DOHH2 (cell line): ENCODE measurements around the gene TMEM131.

ENCODE experiments used
- EZH2phosphoT487 ChIP-seq: fragments of 200-600 bp; sonication (generic); IDR thresholded peaks from 2 replicates; pipeline ENCODE4 v1.6.1; 2017; ENCODE audit warnings: borderline replicate concordance, mild to moderate bottlenecking, antibody characterized with exemption, low read length, moderate library complexity, mixed read lengths
- TF ChIP-seq, protein P1 (sequence below): fragments of 200-600 bp; sonication (generic); IDR thresholded peaks from one replicate; pipeline ENCODE4 v1.5.1; 2014; ENCODE audit warnings: antibody characterized with exemption, mild to moderate bottlenecking, low read depth, low read length; ENCODE audit not compliant: poor library complexity, severe bottlenecking

DNA sequence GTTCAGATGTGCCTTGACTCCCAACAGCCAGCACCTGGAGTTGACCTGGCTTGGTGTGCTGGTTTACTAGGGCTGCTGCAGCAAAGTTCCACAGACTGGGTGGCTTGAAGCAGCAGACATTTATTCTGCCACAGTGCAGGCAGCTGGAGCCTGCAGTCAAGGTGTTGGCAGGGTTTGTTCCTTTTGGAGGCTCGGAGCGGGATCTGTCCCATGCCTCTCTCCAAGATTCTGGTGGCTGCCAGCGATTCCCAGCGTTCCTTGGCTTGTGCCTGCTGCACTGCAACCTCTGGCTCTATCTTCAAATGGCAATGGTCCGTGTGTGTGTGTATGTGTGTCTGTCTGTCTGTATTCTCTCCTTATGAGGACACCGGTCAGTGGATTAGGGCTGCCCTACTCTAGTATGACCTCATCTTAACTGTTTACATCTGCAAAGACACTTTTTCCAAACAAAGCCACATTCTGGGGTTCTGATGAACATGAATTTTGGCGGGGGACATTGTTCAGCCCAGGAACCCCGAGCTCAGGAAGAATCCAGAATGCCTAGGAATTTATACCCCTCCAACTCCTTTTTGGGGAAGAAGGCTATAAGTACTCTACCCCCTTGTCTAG lies 44.7 kb upstream of the TMEM131 start:
- TF ChIP-seq, protein P1, sequence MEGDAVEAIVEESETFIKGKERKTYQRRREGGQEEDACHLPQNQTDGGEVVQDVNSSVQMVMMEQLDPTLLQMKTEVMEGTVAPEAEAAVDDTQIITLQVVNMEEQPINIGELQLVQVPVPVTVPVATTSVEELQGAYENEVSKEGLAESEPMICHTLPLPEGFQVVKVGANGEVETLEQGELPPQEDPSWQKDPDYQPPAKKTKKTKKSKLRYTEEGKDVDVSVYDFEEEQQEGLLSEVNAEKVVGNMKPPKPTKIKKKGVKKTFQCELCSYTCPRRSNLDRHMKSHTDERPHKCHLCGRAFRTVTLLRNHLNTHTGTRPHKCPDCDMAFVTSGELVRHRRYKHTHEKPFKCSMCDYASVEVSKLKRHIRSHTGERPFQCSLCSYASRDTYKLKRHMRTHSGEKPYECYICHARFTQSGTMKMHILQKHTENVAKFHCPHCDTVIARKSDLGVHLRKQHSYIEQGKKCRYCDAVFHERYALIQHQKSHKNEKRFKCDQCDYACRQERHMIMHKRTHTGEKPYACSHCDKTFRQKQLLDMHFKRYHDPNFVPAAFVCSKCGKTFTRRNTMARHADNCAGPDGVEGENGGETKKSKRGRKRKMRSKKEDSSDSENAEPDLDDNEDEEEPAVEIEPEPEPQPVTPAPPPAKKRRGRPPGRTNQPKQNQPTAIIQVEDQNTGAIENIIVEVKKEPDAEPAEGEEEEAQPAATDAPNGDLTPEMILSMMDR = no peak
- no peak for TF ChIP-seq EZH2phosphoT487
